HEK293 (cell line): ENCODE data around the gene TAS2R40.

ENCODE experiments used
- FEZF1 ChIP-seq: fragments of 450-650 bp; formaldehyde crosslinking; IDR thresholded peaks from 2 replicates; pipeline ENCODE4 v1.5.1; 2016; ENCODE audit warnings: missing biosample characterization, missing genetic modification characterization
- GLI2 ChIP-seq: fragments of 450-650 bp; formaldehyde crosslinking; IDR thresholded peaks from 2 replicates; pipeline ENCODE4; 2017; ENCODE audit warnings: missing biosample characterization, missing genetic modification characterization, low read depth, borderline replicate concordance
- HOXD13 ChIP-seq: sonication (generic); formaldehyde crosslinking; IDR thresholded peaks from 2 replicates; pipeline ENCODE4 v1.8.0; 2022; ENCODE audit warnings: missing genetic modification reagents, borderline replicate concordance
- KLF16 ChIP-seq: fragments of 450-650 bp; formaldehyde crosslinking; IDR thresholded peaks from 2 replicates; pipeline ENCODE4 v1.5.1; 2017; ENCODE audit warnings: missing biosample characterization, missing genetic modification characterization
- KLF8 ChIP-seq: fragments of 450-650 bp; formaldehyde crosslinking; IDR thresholded peaks from 2 replicates; pipeline ENCODE4 v1.5.1; 2016; ENCODE audit warnings: missing biosample characterization, missing genetic modification characterization
- MZF1 ChIP-seq: fragments of 450-650 bp; formaldehyde crosslinking; IDR thresholded peaks from 2 replicates; pipeline ENCODE4 v1.5.1; 2017; ENCODE audit warnings: missing biosample characterization, missing genetic modification characterization, borderline replicate concordance
- SP3 ChIP-seq: fragments of 450-650 bp; formaldehyde crosslinking; IDR thresholded peaks from 2 replicates; pipeline ENCODE4 v1.5.1; 2016; ENCODE audit warnings: missing biosample characterization, missing genetic modification characterization
- ZBTB48 ChIP-seq: fragments of 450-650 bp; formaldehyde crosslinking; IDR thresholded peaks from 2 replicates; pipeline ENCODE4 v1.5.1; 2016; ENCODE audit warnings: missing biosample characterization, missing genetic modification characterization
- ZFHX2 ChIP-seq: fragments of 450-650 bp; formaldehyde crosslinking; conservative IDR thresholded peaks from 2 replicates; pipeline ENCODE4 v1.5.1; 2016; ENCODE audit warnings: missing biosample characterization, missing genetic modification characterization
- ZNF138 ChIP-seq: fragments of 450-650 bp; formaldehyde crosslinking; IDR thresholded peaks from 2 replicates; pipeline ENCODE4 v1.5.1; 2016; ENCODE audit warnings: missing biosample characterization, missing genetic modification characterization, borderline replicate concordance
- ZNF155 ChIP-seq: fragments of 450-650 bp; formaldehyde crosslinking; IDR thresholded peaks from 2 replicates; pipeline ENCODE4 v1.5.1; 2016; ENCODE audit warnings: missing biosample characterization, missing genetic modification characterization
- ZNF175 ChIP-seq: fragments of 450-650 bp; formaldehyde crosslinking; IDR thresholded peaks from 2 replicates; pipeline ENCODE4 v1.5.1; 2016; ENCODE audit warnings: missing biosample characterization, missing genetic modification characterization
- ZNF221 ChIP-seq: fragments of 450-650 bp; formaldehyde crosslinking; IDR thresholded peaks from 2 replicates; pipeline ENCODE4 v1.5.1; 2017; ENCODE audit warnings: missing biosample characterization, missing genetic modification characterization, borderline replicate concordance
- ZNF266 ChIP-seq: fragments of 450-650 bp; formaldehyde crosslinking; IDR thresholded peaks from 2 replicates; pipeline ENCODE4 v1.5.1; 2016; ENCODE audit warnings: missing biosample characterization, missing genetic modification characterization, low read depth
- ZNF274 ChIP-seq, 2 experiments: fragments of 200-500 bp in 1 of 2; fragments of 450-650 bp in 1 of 2; sonication (Bioruptor generic) in 1 of 2; formaldehyde crosslinking in 1 of 2; IDR thresholded peaks; 2 replicates each; pipeline versions ENCODE4 v1.5.1 to v1.6.1; 2014 to 2016; ENCODE audit warnings: borderline replicate concordance in 1 of 2, inconsistent platforms in 1 of 2, low read length in 1 of 2, missing biosample characterization in 1 of 2, missing genetic modification characterization in 1 of 2
- ZNF292 ChIP-seq: fragments of 450-650 bp; formaldehyde crosslinking; IDR thresholded peaks from 2 replicates; pipeline ENCODE4 v1.5.1; 2016; ENCODE audit warnings: low read depth, missing biosample characterization, missing genetic modification characterization, borderline replicate concordance
- ZNF426 ChIP-seq: fragments of 450-650 bp; formaldehyde crosslinking; IDR thresholded peaks from 2 replicates; pipeline ENCODE4 v1.5.1; 2017; ENCODE audit warnings: missing biosample characterization, missing genetic modification characterization, mild to moderate bottlenecking, inconsistent platforms, moderate library complexity
- ZNF514 ChIP-seq: fragments of 450-650 bp; formaldehyde crosslinking; IDR thresholded peaks from 2 replicates; pipeline ENCODE4 v1.5.1; 2016; ENCODE audit warnings: missing biosample characterization, missing genetic modification characterization
- ZNF549 ChIP-seq: fragments of 450-650 bp; IDR thresholded peaks from 2 replicates; pipeline ENCODE4 v1.5.1; 2018; ENCODE audit warnings: missing biosample characterization, missing genetic modification characterization, mild to moderate bottlenecking, inconsistent platforms, moderate library complexity
- ZNF555 ChIP-seq: fragments of 450-650 bp; formaldehyde crosslinking; conservative IDR thresholded peaks from 2 replicates; pipeline ENCODE4 v1.5.1; 2017; ENCODE audit warnings: missing biosample characterization, mild to moderate bottlenecking, missing genetic modification characterization, inconsistent platforms
- ZNF623 ChIP-seq: fragments of 450-650 bp; formaldehyde crosslinking; IDR thresholded peaks from 2 replicates; pipeline ENCODE4 v1.5.1; 2016; ENCODE audit warnings: missing biosample characterization, missing genetic modification characterization
- ZNF624 ChIP-seq: fragments of 450-650 bp; formaldehyde crosslinking; IDR thresholded peaks from 2 replicates; pipeline ENCODE4 v1.5.1; 2017; ENCODE audit warnings: missing biosample characterization, missing genetic modification characterization
- ZNF626 ChIP-seq: fragments of 450-650 bp; sonication (Bioruptor Pico); formaldehyde crosslinking; IDR thresholded peaks from 2 replicates; pipeline ENCODE4 v1.5.1; 2018; ENCODE audit warnings: missing biosample characterization, missing genetic modification characterization, inconsistent platforms
- ZNF654 ChIP-seq: fragments of 450-650 bp; formaldehyde crosslinking; IDR thresholded peaks from 2 replicates; pipeline ENCODE4 v1.5.1; 2016; ENCODE audit warnings: low read depth, missing biosample characterization, missing genetic modification characterization
- ZNF677 ChIP-seq: fragments of 450-650 bp; IDR thresholded peaks from 2 replicates; pipeline ENCODE4 v1.5.0; 2018; ENCODE audit warnings: missing biosample characterization, mild to moderate bottlenecking, missing genetic modification characterization, moderate library complexity
- ZNF776 ChIP-seq: fragments of 450-650 bp; formaldehyde crosslinking; IDR thresholded peaks from 2 replicates; pipeline ENCODE4 v1.5.0; 2017; ENCODE audit warnings: missing biosample characterization, missing genetic modification characterization, borderline replicate concordance
- ZNF843 ChIP-seq: fragments of 450-650 bp; formaldehyde crosslinking; IDR thresholded peaks from 2 replicates; pipeline ENCODE4 v1.5.1; 2016; ENCODE audit warnings: missing biosample characterization, missing genetic modification characterization
- ZSCAN16 ChIP-seq: fragments of 450-650 bp; formaldehyde crosslinking; IDR thresholded peaks from 2 replicates; pipeline ENCODE4 v1.5.1; 2016; ENCODE audit warnings: missing biosample characterization, missing genetic modification characterization
- TF ChIP-seq, protein P1 (sequence below): fragments of 450-650 bp; formaldehyde crosslinking; conservative IDR thresholded peaks from 2 replicates; pipeline ENCODE4 v1.5.1; 2016; ENCODE audit warnings: low read depth, missing biosample characterization, missing genetic modification characterization
- TF ChIP-seq, protein P2 (sequence below): fragments of 450-650 bp; formaldehyde crosslinking; IDR thresholded peaks from 2 replicates; pipeline ENCODE4 v1.5.1; 2016; ENCODE audit warnings: missing biosample characterization, missing genetic modification characterization
- TF ChIP-seq, protein P3 (sequence below): fragments of 450-650 bp; formaldehyde crosslinking; IDR thresholded peaks from 2 replicates; pipeline ENCODE4 v1.5.1; 2016; ENCODE audit warnings: missing biosample characterization, missing genetic modification characterization
- TF ChIP-seq, protein P4 (sequence below): fragments of 450-650 bp; formaldehyde crosslinking; IDR thresholded peaks from 2 replicates; pipeline ENCODE4 v1.5.1; 2016; ENCODE audit warnings: missing biosample characterization, missing genetic modification characterization

TAS2R40 gene

DNA sequence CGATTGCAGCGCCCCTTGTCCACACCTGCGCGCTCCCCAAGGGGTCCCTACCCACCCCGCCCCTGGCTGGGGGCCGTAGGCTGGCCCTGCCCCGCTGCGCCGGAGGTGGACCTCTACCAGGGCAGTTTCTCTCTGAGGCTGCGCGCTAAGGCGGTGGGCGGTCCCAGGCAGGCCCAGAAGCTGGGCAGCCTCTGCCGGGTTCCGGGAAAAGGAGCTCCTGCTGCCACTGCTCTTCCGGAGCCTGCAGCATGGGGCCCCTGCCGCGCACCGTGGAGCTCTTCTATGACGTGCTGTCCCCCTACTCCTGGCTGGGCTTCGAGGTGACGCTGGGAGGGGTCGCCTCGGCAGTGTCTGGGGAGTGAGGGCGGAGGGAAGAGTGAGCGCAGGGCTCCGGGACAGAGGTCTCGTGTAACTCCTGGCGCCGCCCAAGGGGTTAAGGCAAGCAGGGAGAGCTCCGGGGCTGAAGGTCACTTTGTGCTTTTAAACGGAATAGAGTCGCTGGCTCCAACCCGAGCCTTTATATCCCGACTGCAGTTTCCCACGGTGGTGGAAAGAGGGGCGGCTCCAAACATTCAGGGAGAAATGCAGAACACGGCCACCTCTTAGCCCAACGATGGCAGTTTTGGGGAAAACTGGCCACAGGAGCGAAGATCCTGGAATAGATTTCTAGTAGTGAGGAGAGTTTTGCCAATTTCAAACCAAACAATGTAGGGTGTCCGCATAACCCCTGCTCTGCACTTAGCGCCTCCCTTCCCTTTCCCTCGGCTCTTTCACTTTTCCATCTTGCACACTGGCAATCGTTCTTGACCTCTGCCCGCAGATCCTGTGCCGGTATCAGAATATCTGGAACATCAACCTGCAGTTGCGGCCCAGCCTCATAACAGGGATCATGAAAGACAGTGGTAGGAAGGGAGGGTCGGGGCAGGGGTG is 41.7 kb downstream of the TAS2R40 start, which contains the start of gene GSTK1 (continued):
- TF ChIP-seq, protein P1, sequence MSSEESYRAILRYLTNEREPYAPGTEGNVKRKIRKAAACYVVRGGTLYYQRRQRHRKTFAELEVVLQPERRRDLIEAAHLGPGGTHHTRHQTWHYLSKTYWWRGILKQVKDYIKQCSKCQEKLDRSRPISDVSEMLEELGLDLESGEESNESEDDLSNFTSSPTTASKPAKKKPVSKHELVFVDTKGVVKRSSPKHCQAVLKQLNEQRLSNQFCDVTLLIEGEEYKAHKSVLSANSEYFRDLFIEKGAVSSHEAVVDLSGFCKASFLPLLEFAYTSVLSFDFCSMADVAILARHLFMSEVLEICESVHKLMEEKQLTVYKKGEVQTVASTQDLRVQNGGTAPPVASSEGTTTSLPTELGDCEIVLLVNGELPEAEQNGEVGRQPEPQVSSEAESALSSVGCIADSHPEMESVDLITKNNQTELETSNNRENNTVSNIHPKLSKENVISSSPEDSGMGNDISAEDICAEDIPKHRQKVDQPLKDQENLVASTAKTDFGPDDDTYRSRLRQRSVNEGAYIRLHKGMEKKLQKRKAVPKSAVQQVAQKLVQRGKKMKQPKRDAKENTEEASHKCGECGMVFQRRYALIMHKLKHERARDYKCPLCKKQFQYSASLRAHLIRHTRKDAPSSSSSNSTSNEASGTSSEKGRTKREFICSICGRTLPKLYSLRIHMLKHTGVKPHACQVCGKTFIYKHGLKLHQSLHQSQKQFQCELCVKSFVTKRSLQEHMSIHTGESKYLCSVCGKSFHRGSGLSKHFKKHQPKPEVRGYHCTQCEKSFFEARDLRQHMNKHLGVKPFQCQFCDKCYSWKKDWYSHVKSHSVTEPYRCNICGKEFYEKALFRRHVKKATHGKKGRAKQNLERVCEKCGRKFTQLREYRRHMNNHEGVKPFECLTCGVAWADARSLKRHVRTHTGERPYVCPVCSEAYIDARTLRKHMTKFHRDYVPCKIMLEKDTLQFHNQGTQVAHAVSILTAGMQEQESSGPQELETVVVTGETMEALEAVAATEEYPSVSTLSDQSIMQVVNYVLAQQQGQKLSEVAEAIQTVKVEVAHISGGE (tag by site-specific recombination): peak; percentile 80
- no peak for TF ChIP-seq ZNF626
- TF ChIP-seq, protein P2, sequence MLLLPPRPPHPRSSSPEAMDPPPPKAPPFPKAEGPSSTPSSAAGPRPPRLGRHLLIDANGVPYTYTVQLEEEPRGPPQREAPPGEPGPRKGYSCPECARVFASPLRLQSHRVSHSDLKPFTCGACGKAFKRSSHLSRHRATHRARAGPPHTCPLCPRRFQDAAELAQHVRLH (tag by site-specific recombination): no peak
- TF ChIP-seq ZNF274 (IDR thresholded peaks at IDR 0.05; ENCODE audit: low read length): no peak
- TF ChIP-seq ZNF274 (tag by site-specific recombination; IDR thresholded peaks at IDR 0.05; ENCODE audit: borderline replicate concordance): no peak
- no peak for TF ChIP-seq ZNF426
- TF ChIP-seq ZFHX2: peak; percentile 30; the same call in 1 of the 2 replicates
- no peak for TF ChIP-seq HOXD13 (CRISPR knock-in tag)
- peak; percentile 28; the same call in 1 of the 2 replicates for TF ChIP-seq ZBTB48
- no peak for TF ChIP-seq ZSCAN16
- TF ChIP-seq ZNF555 (tag by site-specific recombination): no peak
- no peak; the same call in 1 of the 2 replicates for TF ChIP-seq ZNF266 (tag by site-specific recombination)
- TF ChIP-seq GLI2: no peak
- TF ChIP-seq, protein P3, sequence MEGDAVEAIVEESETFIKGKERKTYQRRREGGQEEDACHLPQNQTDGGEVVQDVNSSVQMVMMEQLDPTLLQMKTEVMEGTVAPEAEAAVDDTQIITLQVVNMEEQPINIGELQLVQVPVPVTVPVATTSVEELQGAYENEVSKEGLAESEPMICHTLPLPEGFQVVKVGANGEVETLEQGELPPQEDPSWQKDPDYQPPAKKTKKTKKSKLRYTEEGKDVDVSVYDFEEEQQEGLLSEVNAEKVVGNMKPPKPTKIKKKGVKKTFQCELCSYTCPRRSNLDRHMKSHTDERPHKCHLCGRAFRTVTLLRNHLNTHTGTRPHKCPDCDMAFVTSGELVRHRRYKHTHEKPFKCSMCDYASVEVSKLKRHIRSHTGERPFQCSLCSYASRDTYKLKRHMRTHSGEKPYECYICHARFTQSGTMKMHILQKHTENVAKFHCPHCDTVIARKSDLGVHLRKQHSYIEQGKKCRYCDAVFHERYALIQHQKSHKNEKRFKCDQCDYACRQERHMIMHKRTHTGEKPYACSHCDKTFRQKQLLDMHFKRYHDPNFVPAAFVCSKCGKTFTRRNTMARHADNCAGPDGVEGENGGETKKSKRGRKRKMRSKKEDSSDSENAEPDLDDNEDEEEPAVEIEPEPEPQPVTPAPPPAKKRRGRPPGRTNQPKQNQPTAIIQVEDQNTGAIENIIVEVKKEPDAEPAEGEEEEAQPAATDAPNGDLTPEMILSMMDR: no peak
- no peak for TF ChIP-seq ZNF623 (tag by site-specific recombination)
- peak; percentile 62; the same call in 1 of the 2 replicates for TF ChIP-seq ZNF549 (tag by site-specific recombination)
- TF ChIP-seq KLF8 (tag by site-specific recombination): no peak; the same call in 1 of the 2 replicates
- no peak for TF ChIP-seq ZNF221 (tag by site-specific recombination)
- TF ChIP-seq ZNF776 (tag by site-specific recombination): no peak
- no peak for TF ChIP-seq ZNF677 (tag by site-specific recombination)
- peak; percentile 74 for TF ChIP-seq SP3 (tag by site-specific recombination)
- no peak for TF ChIP-seq ZNF514 (tag by site-specific recombination)
- TF ChIP-seq ZNF292: no peak
- TF ChIP-seq KLF16: peak; percentile 51; the same call in 1 of the 2 replicates
- TF ChIP-seq ZNF175 (tag by site-specific recombination): no peak
- TF ChIP-seq, protein P4, sequence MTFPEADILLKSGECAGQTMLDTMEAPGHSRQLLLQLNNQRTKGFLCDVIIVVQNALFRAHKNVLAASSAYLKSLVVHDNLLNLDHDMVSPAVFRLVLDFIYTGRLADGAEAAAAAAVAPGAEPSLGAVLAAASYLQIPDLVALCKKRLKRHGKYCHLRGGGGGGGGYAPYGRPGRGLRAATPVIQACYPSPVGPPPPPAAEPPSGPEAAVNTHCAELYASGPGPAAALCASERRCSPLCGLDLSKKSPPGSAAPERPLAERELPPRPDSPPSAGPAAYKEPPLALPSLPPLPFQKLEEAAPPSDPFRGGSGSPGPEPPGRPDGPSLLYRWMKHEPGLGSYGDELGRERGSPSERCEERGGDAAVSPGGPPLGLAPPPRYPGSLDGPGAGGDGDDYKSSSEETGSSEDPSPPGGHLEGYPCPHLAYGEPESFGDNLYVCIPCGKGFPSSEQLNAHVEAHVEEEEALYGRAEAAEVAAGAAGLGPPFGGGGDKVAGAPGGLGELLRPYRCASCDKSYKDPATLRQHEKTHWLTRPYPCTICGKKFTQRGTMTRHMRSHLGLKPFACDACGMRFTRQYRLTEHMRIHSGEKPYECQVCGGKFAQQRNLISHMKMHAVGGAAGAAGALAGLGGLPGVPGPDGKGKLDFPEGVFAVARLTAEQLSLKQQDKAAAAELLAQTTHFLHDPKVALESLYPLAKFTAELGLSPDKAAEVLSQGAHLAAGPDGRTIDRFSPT (tag by site-specific recombination): peak; percentile 91
- TF ChIP-seq ZNF654: no peak
- TF ChIP-seq ZNF843 (tag by site-specific recombination): peak; percentile 26; the same call in 1 of the 2 replicates
- peak; percentile 40; the same call in 1 of the 2 replicates for TF ChIP-seq FEZF1
- TF ChIP-seq ZNF138: no peak
- TF ChIP-seq ZNF624 (tag by site-specific recombination): no peak
- no peak for TF ChIP-seq MZF1 (tag by site-specific recombination)
- no peak for TF ChIP-seq ZNF155 (tag by site-specific recombination)
